OCI-LY3 (cell line): ENCODE data around the gene NCOA5.

Source experiments
- H2AFZ ChIP-seq: fragments of 200-600, 300-600 bp; shearing (Covaris generic); 2 replicates; pipeline ENCODE4 v1.6.0; 2014; ENCODE audit warnings: antibody characterized with exemption, low read depth, low read length
- H3K27ac ChIP-seq: fragments of 200-600, 300-600 bp; sonication (generic); 2 replicates; pipeline ENCODE4 v1.5.1; 2014; ENCODE audit warnings: mild to moderate bottlenecking, low read length, moderate library complexity, mixed read lengths
- H3K27me3 ChIP-seq: fragments of 200-600, 300-600 bp; sonication (generic); 2 replicates; pipeline ENCODE4 v1.6.1; 2014; ENCODE audit warnings: low read depth, low read length, mixed read lengths
- H3K36me3 ChIP-seq: fragments of 200-600, 300-600 bp; sonication (generic); replicated peaks from 2 replicates; pipeline ENCODE3; 2014; ENCODE audit warnings: low read depth, low read length, mixed read lengths
- H3K4me1 ChIP-seq: fragments of 300-600, 200-600 bp; sonication (generic); 2 replicates; pipeline ENCODE4 v1.6.1; 2014; ENCODE audit warnings: low read length, mixed read lengths
- H3K4me2 ChIP-seq: fragments of 200-600, 300-600 bp; sonication (generic); 2 replicates; pipeline ENCODE4 v1.6.1; 2014; ENCODE audit warnings: low read length, mixed read lengths
- H3K4me3 ChIP-seq: fragments of 300-600, 200-600 bp; sonication (generic); 2 replicates; pipeline ENCODE4 v1.5.1; 2014; ENCODE audit warnings: antibody characterized with exemption, mild to moderate bottlenecking, low read length, moderate library complexity
- H3K79me2 ChIP-seq: fragments of 300-600, 200-600 bp; shearing (Covaris generic); 2 replicates; pipeline ENCODE4 v1.6.1; 2014; ENCODE audit warnings: mild to moderate bottlenecking, low read length, mixed read lengths
- H3K9ac ChIP-seq: fragments of 300-600, 200-600 bp; shearing (Covaris generic); 2 replicates; pipeline ENCODE4 v1.6.0; 2014; ENCODE audit warnings: mild to moderate bottlenecking, low read length, moderate library complexity
- H3K9me3 ChIP-seq: fragments of 200-600, 300-600 bp; shearing (Covaris generic); 2 replicates; pipeline ENCODE4 v1.6.1; 2014; ENCODE audit warnings: low read length, mixed read lengths; ENCODE audit not compliant: insufficient read depth
- H4K20me1 ChIP-seq: fragments of 200-600, 300-600 bp; sonication (generic); 2 replicates; pipeline ENCODE4 v1.6.1; 2016; ENCODE audit warnings: low read length, mixed read lengths; ENCODE audit not compliant: insufficient read depth
- CTCF ChIP-seq: fragments of 200-600, 300-600 bp; sonication (generic); IDR thresholded peaks from 2 replicates; pipeline ENCODE4 v1.5.1; 2014; ENCODE audit warnings: antibody characterized with exemption, low read length, low read depth
- EZH2phosphoT487 ChIP-seq: fragments of 200-600 bp; shearing (Covaris generic); IDR thresholded peaks from 2 replicates; pipeline ENCODE4 v1.6.1; 2018; ENCODE audit warnings: antibody characterized with exemption, mixed run types, low read depth

Gene NCOA5

DNA sequence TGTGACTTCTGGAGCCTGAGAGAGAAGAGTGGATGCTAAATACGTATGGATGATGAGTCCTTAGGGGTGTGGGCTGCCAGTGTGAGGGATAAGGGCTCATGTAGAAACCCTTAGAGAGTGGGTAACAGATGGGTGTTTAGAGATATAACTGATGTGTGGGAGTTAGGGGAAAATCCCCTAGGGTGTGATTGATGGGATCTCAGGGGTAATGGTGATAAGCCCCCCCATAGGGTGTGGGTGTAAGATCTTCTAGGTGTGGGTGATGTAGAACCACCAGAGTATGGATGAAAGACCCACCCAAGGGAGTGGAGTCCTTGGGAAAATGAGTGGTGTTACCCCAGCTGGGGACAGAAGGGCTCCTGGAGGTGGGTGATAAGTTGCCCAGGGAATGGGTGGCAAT, 34.5 kb downstream of the NCOA5 start:
- Histone ChIP-seq H2AFZ (no peak overlapping the region), H3K36me3 (peaks cover 3% of the 10 kb centered on the region), H3K4me3 (no peak overlapping the region), H3K27ac (no peak overlapping the region), H3K27me3 (no peaks in the 10 kb centered on the region), H3K4me1 (peaks cover 2% of the 10 kb centered on the region), H3K79me2 (no peaks in the 10 kb centered on the region), H3K4me2 (no peak overlapping the region), H4K20me1 (peaks cover 36% of the 10 kb centered on the region), H3K9ac (no peak overlapping the region), H3K9me3 (no peaks in the 10 kb centered on the region)
- TF ChIP-seq EZH2phosphoT487 = no peak
- no peak for TF ChIP-seq CTCF

GRCh38 chr20:46054606-46055005, 35.2 kb downstream of the NCOA5 start:
- Histone ChIP-seq H3K27ac (no peak overlapping the region), H3K4me1 (no peaks in the 10 kb centered on the region), H3K9ac (no peak overlapping the region), H4K20me1 (peaks cover 31% of the 10 kb centered on the region), H3K4me2 (no peak overlapping the region), H3K4me3 (no peak overlapping the region), H3K9me3 (no peaks in the 10 kb centered on the region), H3K27me3 (0 out of 2 replicates have a peak, but pooled peaks cover 7% of the 10 kb centered on the region), H3K36me3 (no peaks in the 10 kb centered on the region), H2AFZ (no peak overlapping the region), H3K79me2 (no peaks in the 10 kb centered on the region)
- TF ChIP-seq CTCF = no peak

DNA sequence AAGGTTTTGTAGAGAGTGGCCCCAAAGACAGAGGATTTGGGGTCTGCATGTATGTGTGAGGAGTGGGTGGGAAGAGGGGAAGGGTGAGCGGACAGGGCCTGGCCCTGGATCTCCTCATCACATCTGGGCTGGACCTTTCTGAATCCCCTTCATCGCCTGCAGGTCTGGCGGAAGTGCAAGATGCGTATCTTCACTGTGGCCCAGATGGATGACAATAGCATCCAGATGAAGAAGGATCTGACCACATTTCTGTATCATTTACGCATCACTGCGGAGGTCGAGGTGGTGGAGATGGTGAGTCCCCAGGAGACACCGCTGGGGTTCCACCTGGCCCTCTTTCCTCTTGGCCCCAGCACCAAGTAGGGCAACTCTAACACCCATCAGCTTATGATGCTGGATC, 36.3 kb downstream of the NCOA5 start:
- H3K27me3 ChIP-seq = peaks cover 14% of the 10 kb centered on the region
- no peak overlapping the region for H3K9ac ChIP-seq
- no peak for TF ChIP-seq CTCF
- H3K4me2 ChIP-seq = no peak overlapping the region
- H4K20me1 ChIP-seq = peaks cover 26% of the 10 kb centered on the region
- no peak overlapping the region for H3K4me3 ChIP-seq
- H3K36me3 ChIP-seq = no peaks in the 10 kb centered on the region
- no peaks in the 10 kb centered on the region for H3K9me3 ChIP-seq
- no peak overlapping the region for H2AFZ ChIP-seq
- H3K4me1 ChIP-seq = no peaks in the 10 kb centered on the region
- H3K27ac ChIP-seq = no peak overlapping the region
- no peaks in the 10 kb centered on the region for H3K79me2 ChIP-seq

DNA sequence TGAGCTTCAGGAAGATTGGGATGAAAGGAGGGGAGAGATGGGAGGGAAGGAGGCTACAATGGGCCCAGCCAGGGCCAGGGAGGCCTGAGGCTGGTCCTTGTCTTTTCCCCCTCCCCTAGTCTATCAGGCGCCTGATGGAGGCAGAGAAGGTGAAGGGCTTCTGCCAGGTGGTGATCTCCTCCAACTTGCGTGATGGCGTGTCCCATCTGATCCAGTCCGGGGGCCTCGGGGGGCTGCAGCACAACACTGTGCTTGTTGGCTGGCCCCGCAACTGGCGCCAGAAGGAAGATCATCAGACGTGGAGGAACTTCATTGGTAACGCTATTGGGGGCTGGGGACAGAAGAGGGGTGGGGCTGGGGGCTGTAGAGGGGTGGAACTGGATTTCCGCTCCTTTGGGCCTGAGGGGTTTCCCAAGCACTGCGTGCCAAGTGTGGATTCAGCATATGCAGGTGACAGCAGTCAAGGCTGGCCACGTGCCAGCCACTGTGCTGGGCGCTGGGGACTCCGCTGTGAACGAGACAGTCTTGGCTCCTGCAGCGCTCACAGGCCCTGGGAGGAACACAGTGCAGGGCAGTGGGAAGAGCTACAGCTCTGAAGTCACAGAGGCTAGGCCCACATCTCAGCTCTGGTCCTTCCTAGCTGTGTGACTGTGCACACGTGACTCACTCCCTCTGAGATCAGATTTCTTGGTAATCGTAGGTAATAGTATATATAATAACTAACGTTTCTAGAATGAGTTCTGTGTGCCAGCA, 38.0 kb downstream of the NCOA5 start:
- H3K79me2 ChIP-seq = no peaks in the 10 kb centered on the region
- no peak overlapping the region for H3K4me3 ChIP-seq
- H3K27me3 ChIP-seq = peaks cover 31% of the 10 kb centered on the region
- no peaks in the 10 kb centered on the region for H3K36me3 ChIP-seq
- no peak overlapping the region for H3K27ac ChIP-seq
- H3K4me2 ChIP-seq = no peak overlapping the region
- peaks cover 32% of the 10 kb centered on the region for H4K20me1 ChIP-seq
- H3K4me1 ChIP-seq = no peaks in the 10 kb centered on the region
- TF ChIP-seq EZH2phosphoT487 (no peak), CTCF (no peak)
- H3K9ac ChIP-seq = no peak overlapping the region
- H2AFZ ChIP-seq = no peak overlapping the region
- no peaks in the 10 kb centered on the region for H3K9me3 ChIP-seq
